Smooth muscle cell (in vitro differentiated cells): ENCODE measurements around the gene INPP4B. TPM values are rescaled to one million over a fixed set of nuclear protein-coding genes. Genes with fewer than 3 reads are reported as not detected.

ENCODE experiments used
- DNase-seq: peaks from one replicate; lab custom pipeline; 2025; ENCODE audit not compliant: unreplicated experiment; lab: John Stamatoyannopoulos, UW
- H2AFZ ChIP-seq: fragments of 200-600 bp; sonication (generic); 2 replicates; pipeline ENCODE4 v1.6.0; 2016; ENCODE audit warnings: antibody characterized with exemption, low read depth, mild to moderate bottlenecking
- H3F3A ChIP-seq: fragments of 200-600 bp; sonication (generic); 2 replicates; pipeline ENCODE4 v1.6.0; 2017; ENCODE audit warnings: antibody characterized with exemption, low read depth
- H3K27ac ChIP-seq: fragments of 200-600 bp; sonication (generic); 2 replicates; pipeline ENCODE4 v1.5.1; 2016; ENCODE audit warnings: low read depth, mild to moderate bottlenecking
- H3K27me3 ChIP-seq: fragments of 200-600 bp; sonication (generic); 2 replicates; pipeline ENCODE4 v1.6.1; 2016; ENCODE audit warnings: low read depth, mild to moderate bottlenecking
- H3K36me3 ChIP-seq: fragments of 200-600 bp; sonication (generic); 2 replicates; pipeline ENCODE4 v1.5.1; 2016; ENCODE audit warnings: low read depth
- H3K4me1 ChIP-seq: fragments of 200-600 bp; sonication (generic); 2 replicates; pipeline ENCODE4 v1.5.1; 2016; ENCODE audit warnings: low read depth
- H3K4me2 ChIP-seq: fragments of 200-600 bp; sonication (generic); 2 replicates; pipeline ENCODE4 v1.6.0; 2016; ENCODE audit warnings: mild to moderate bottlenecking
- H3K4me3 ChIP-seq: fragments of 200-600 bp; sonication (generic); 2 replicates; pipeline ENCODE4 v1.5.1; 2016; ENCODE audit warnings: mild to moderate bottlenecking
- H3K79me2 ChIP-seq: fragments of 200-600 bp; sonication (generic); 2 replicates; pipeline ENCODE4 v1.6.0; 2016; ENCODE audit warnings: low read depth, mild to moderate bottlenecking
- H3K9ac ChIP-seq: fragments of 200-600 bp; sonication (generic); 2 replicates; pipeline ENCODE4 v1.6.0; 2016; ENCODE audit warnings: low read depth
- H3K9me3 ChIP-seq: fragments of 200-600 bp; sonication (generic); replicated peaks from 2 replicates; pipeline ENCODE4 v1.5.1; 2016; ENCODE audit warnings: low read depth
- H4K20me1 ChIP-seq: fragments of 200-600 bp; sonication (generic); 2 replicates; pipeline ENCODE4 v1.6.0; 2016; ENCODE audit warnings: low read depth
- WGBS: methylation state at CpG from one replicate; pipeline ENCODE4 v1.1.7; 2016; ENCODE audit warnings: low lambda C conversion rate; 5-methylcytosine and 5-hydroxymethylcytosine counted together
- polyA plus RNA-seq: library from polyadenylated mRNA; unstranded; fragments of >200 nt; fragmentation: Nextera tagmentation; extraction: Ambion mirVana; gene quantifications from 2 replicates; pipeline ENCODE4 v1.2.1, GENCODE V29; 2016
- total RNA-seq: library from RNA; depleted of rRNA; stranded (reverse); fragments of >200 nt; gene quantifications from 2 replicates; pipeline ENCODE4 v1.2.3, GENCODE V29; 2014
- TF ChIP-seq, protein P1 (sequence below): fragments of 200-600 bp; sonication (generic); IDR thresholded peaks from 2 replicates; pipeline ENCODE4 v1.5.1; 2017; ENCODE audit warnings: borderline replicate concordance, mild to moderate bottlenecking, antibody characterized with exemption; ENCODE audit not compliant: insufficient read depth, poor library complexity, severe bottlenecking

INPP4B gene
- total and polyA plus RNA-seq, 2 experiments from 2014 or later, result 2.0 to 10.9 TPM

DNA sequence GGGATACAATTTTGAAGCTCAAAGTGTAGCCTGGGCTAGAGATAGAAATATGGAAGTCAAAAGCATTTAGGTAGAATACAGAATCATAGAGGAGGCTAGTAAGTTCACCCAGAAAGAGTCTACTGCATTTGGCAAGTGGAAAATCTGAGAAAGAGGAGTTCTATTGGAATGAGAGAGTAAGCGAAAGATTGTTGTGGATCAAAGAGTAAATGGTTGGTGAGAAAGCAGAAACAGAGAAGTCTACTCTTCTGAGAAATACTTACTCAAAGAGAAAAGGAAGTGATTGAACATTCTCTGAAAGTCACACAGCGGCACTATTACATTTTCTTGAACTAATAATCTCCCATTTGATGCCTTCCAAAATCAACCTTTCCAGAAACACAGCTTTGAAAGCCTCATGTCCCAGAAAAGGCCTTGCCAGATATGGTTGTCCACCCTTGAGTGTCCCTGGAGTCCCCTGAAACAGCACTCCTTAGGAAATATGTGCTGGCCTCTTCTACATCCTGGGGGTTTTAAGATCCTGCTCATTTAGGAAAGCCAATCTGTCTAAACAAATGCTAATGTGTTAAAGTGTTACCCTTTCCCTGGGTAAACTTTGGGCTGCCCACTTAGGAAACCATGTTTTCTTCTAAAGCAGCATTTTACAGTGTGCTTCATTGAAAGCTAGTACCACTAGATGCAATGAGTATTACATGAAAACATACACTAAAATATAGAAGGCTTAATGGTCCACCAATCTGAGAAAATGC lies 132.6 kb downstream of the INPP4B start:
- no peaks in the 10 kb centered on the region for H3K79me2 ChIP-seq
- no peaks in the 10 kb centered on the region for H3K9me3 ChIP-seq
- no peaks in the 10 kb centered on the region for H3K4me1 ChIP-seq
- H2AFZ ChIP-seq, result no peak overlapping the region
- no peaks in the 10 kb centered on the region for H3F3A ChIP-seq
- 90% methylated on average over 2 of the region's 2 CpGs for WGBS
- H3K27me3 ChIP-seq, result no peaks in the 10 kb centered on the region
- TF ChIP-seq, protein P1, sequence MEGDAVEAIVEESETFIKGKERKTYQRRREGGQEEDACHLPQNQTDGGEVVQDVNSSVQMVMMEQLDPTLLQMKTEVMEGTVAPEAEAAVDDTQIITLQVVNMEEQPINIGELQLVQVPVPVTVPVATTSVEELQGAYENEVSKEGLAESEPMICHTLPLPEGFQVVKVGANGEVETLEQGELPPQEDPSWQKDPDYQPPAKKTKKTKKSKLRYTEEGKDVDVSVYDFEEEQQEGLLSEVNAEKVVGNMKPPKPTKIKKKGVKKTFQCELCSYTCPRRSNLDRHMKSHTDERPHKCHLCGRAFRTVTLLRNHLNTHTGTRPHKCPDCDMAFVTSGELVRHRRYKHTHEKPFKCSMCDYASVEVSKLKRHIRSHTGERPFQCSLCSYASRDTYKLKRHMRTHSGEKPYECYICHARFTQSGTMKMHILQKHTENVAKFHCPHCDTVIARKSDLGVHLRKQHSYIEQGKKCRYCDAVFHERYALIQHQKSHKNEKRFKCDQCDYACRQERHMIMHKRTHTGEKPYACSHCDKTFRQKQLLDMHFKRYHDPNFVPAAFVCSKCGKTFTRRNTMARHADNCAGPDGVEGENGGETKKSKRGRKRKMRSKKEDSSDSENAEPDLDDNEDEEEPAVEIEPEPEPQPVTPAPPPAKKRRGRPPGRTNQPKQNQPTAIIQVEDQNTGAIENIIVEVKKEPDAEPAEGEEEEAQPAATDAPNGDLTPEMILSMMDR, result no peak
- no peak overlapping the region for H3K27ac ChIP-seq
- no peak for DNase-seq
- no peak overlapping the region for H3K4me3 ChIP-seq
- no peaks in the 10 kb centered on the region for H3K36me3 ChIP-seq
- no peak overlapping the region for H3K9ac ChIP-seq
- H3K4me2 ChIP-seq, result no peak overlapping the region
- no peaks in the 10 kb centered on the region for H4K20me1 ChIP-seq

DNA sequence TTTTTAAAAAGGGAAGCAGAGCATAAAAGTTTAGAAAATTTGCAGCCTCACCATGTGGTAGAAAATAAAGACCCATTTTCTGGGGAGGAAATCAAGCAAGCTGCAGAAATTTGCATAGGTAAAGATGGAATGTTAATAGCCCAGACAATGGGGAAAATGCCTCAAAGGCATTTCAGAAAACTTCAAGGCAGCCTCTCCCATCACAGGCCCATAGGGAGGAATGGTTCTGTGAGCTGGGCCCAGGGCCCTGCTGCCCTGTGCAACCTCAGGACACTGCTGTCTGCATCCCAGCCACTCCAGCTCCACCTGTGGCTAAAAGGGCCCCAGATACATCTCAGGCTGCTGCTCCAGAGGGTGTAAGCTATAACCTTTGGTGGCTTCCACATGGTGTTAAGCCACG lies 137.9 kb downstream of the INPP4B start:
- Histone ChIP-seq H3K27me3 (no peaks in the 10 kb centered on the region), H3K36me3 (no peaks in the 10 kb centered on the region), H3K4me1 (no peaks in the 10 kb centered on the region), H4K20me1 (no peaks in the 10 kb centered on the region), H3K4me2 (no peak overlapping the region), H3K9ac (no peak overlapping the region), H3K79me2 (no peaks in the 10 kb centered on the region), H3K4me3 (no peak overlapping the region), H3F3A (no peaks in the 10 kb centered on the region), H3K27ac (no peak overlapping the region), H3K9me3 (no peaks in the 10 kb centered on the region), H2AFZ (no peak overlapping the region)
- 81% methylated on average over 1 of the region's 1 CpG for WGBS
- DNase-seq, result no peak
- TF ChIP-seq, protein P1, result no peak

DNA sequence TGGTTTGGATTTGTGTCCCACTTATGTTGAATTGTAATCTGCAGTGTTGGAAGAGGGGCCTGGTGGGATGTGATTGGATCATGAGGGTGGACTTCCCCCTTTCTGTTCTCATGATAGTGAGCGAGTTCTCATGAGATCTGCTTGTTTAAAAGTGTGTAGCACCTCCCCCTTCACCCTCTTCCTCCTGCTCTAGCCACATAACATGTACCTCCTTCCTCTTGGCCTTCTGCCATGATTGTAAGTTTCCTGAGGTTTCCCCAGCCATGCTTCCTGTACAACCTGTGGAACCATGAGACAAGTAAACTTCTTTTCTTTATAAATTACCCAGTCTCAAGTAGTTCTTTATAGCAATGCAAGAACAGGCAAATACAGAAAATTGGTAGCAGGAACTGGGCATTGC lies 138.7 kb downstream of the INPP4B start:
- no peak overlapping the region for H3K4me3 ChIP-seq
- TF ChIP-seq, protein P1, result no peak
- no peaks in the 10 kb centered on the region for H3K79me2 ChIP-seq
- H3F3A ChIP-seq, result no peaks in the 10 kb centered on the region
- no peaks in the 10 kb centered on the region for H3K9me3 ChIP-seq
- H2AFZ ChIP-seq, result no peak overlapping the region
- no peak overlapping the region for H3K27ac ChIP-seq
- H3K4me1 ChIP-seq, result no peaks in the 10 kb centered on the region
- H3K4me2 ChIP-seq, result no peak overlapping the region
- WGBS, result 100% methylated on average over 1 of the region's 1 CpG
- no peaks in the 10 kb centered on the region for H4K20me1 ChIP-seq
- no peaks in the 10 kb centered on the region for H3K36me3 ChIP-seq
- H3K27me3 ChIP-seq, result no peaks in the 10 kb centered on the region
- no peak for DNase-seq
- H3K9ac ChIP-seq, result no peak overlapping the region

DNA sequence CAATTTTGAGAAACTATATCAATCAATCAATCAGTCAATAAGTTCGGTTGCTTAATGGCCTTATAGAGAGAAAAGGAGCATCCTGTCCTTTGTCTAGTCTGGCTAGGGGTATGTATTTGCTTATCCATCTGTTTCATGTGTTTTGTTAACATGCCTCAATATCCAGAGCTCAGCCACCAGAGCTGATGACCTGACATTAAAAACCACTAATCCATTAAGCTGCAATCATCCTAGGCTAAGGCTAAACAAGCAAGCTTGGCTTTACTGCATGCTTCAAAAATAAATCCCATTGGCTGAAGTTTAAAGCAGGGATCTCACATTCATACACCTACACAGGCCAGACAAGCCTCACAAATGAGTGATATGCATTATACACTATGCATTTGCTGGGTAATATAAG lies 139.7 kb downstream of the INPP4B start:
- Histone ChIP-seq H3K4me1 (no peaks in the 10 kb centered on the region), H3K4me3 (no peak overlapping the region), H3K9ac (no peak overlapping the region), H3K36me3 (no peaks in the 10 kb centered on the region), H3K4me2 (no peak overlapping the region), H3K27me3 (no peaks in the 10 kb centered on the region), H3K27ac (no peak overlapping the region), H3K79me2 (no peaks in the 10 kb centered on the region), H3K9me3 (no peaks in the 10 kb centered on the region), H2AFZ (no peak overlapping the region), H4K20me1 (no peaks in the 10 kb centered on the region), H3F3A (no peaks in the 10 kb centered on the region)
- no peak for DNase-seq
- 75% methylated on average over 1 of the region's 1 CpG for WGBS
- TF ChIP-seq, protein P1, result no peak
